Activated CD4-positive, alpha-beta T cell treated with anti-CD3 and anti-CD28 coated beads, Interleukin-2, amount 10 ng/mL, durations not matched to agents 24 days and 14 days (primary cell): Measurements from ENCODE around the gene RETREG1. TPM values are rescaled to one million over a fixed set of nuclear protein-coding genes. Genes with fewer than 3 reads are reported as not detected.

Experiments
- DNase-seq: peaks from one replicate; pipeline ENCODE4 v3.0.0; 2022
- H3K27ac Mint-ChIP-seq: one replicate; pipeline ENCODE4 v1.8.0; 2022; ENCODE audit warnings: mild to moderate bottlenecking, mixed read lengths
- H3K27me3 Mint-ChIP-seq: one replicate; pipeline ENCODE4 v1.8.0; 2022; ENCODE audit warnings: mixed read lengths
- H3K36me3 Mint-ChIP-seq: one replicate; pipeline ENCODE4 v1.8.0; 2022; ENCODE audit warnings: low read depth, mild to moderate bottlenecking, mixed read lengths
- H3K4me1 Mint-ChIP-seq: one replicate; pipeline ENCODE4 v1.8.0; 2021; ENCODE audit warnings: mixed read lengths
- H3K4me3 Mint-ChIP-seq: one replicate; pipeline ENCODE4 v1.8.0; 2022; ENCODE audit warnings: mild to moderate bottlenecking, moderate library complexity, mixed read lengths
- H3K9me3 Mint-ChIP-seq: one replicate; pipeline ENCODE4 v1.8.0; 2021; ENCODE audit warnings: mixed read lengths
- intact Hi-C: fragments of 100-400 bp; cut with micrococcal nuclease; formaldehyde crosslinking; loops from one replicate; pipeline ENCODE4 v1.15.1; 2023
- total RNA-seq: library from RNA; stranded (reverse); gene quantifications from 2 replicates; pipeline ENCODE4 v1.2.3, GENCODE V29; 2022

RETREG1 gene
- total RNA-seq, 1 donor from 2014 or later = 21.1 TPM

- H3K4me1 Mint-ChIP-seq = peaks cover 4% of the 10 kb centered on the region
- no peak for DNase-seq
- H3K9me3 Mint-ChIP-seq = no peaks in the 10 kb centered on the region
- peaks cover 18% of the 10 kb centered on the region for H3K36me3 Mint-ChIP-seq
- intact Hi-C loops = no loop called here
- H3K27ac Mint-ChIP-seq = no peak overlapping the region
- no peaks in the 10 kb centered on the region for H3K27me3 Mint-ChIP-seq
- H3K4me3 Mint-ChIP-seq = no peak overlapping the region
Measured at GRCh38 chr5:16585041-16585667, 31.6 kb downstream of the RETREG1 start.

- DNase-seq = no peak
- Mint-ChIP-seq H3K27ac (no peak overlapping the region), H3K4me3 (no peak overlapping the region), H3K36me3 (peaks cover 17% of the 10 kb centered on the region), H3K9me3 (no peaks in the 10 kb centered on the region), H3K4me1 (peaks cover 9% of the 10 kb centered on the region), H3K27me3 (no peaks in the 10 kb centered on the region)
- intact Hi-C loops = no loop called here
Measured at GRCh38 chr5:16582081-16582480, 34.7 kb downstream of the RETREG1 start.

GRCh38 chr5:16580382-16580781, 36.4 kb downstream of the RETREG1 start:
- Mint-ChIP-seq H3K36me3 (peaks cover 11% of the 10 kb centered on the region), H3K4me1 (peaks cover 9% of the 10 kb centered on the region), H3K4me3 (no peak overlapping the region), H3K9me3 (no peaks in the 10 kb centered on the region), H3K27ac (no peak overlapping the region), H3K27me3 (no peaks in the 10 kb centered on the region)
- intact Hi-C loops = no loop called here
- DNase-seq = no peak

DNA sequence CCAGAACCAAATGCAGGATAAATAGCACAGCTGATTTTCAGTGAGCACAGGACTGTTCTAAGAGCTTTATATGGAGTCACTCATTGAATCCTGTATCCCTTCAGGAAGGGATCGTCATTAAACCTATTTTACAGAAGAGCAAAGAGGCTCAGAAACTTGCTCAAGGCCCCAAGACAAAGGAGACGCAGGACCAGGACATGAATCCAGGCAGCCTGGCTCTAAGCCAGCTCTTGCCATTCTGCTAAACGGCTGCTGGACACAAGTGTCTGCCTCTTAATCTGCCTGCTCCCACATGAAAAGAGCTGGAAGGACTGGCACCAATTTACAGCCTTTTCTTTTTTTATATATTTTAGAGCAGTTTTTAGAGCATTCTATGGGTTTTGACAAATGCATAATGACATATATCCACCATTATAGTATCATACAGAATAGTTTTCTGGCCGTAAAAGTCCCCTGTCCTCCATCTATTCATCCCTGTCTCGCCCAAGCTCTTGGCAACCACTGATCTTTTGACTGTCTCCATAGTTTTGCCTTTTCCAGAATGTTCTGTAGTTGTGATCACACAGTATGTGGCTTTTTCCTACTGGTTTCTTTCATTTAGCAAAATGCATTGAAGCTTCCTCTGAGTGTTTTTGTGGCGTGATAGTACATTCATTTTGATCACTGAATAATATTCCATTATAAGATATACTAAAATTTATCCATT, 37.5 kb downstream of the RETREG1 start:
- Mint-ChIP-seq H3K27ac (no peak overlapping the region), H3K9me3 (no peaks in the 10 kb centered on the region), H3K27me3 (no peaks in the 10 kb centered on the region), H3K4me3 (no peak overlapping the region), H3K4me1 (peaks cover 7% of the 10 kb centered on the region), H3K36me3 (peaks cover 11% of the 10 kb centered on the region)
- intact Hi-C loops = no loop called here
- DNase-seq = no peak

DNA sequence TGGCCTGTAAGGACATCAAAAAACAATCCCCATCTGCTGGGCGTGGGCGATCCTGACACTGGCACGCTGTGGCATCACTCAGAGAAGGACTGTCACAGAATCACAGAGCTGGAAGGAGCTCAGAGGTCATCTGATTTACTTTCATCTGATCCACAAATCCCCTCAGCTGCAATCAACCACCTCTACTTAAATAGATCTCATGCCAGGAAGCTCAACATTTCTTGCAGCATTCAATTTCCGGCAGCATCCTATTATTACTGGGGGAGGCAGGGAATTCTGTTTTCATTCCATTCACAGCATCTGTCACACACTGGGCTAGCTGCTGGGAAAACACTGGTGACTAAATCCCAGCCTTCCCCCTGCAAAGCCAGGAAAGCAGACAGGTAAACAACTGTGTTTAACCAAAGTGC, 38.3 kb downstream of the RETREG1 start:
- no peak overlapping the region for H3K4me3 Mint-ChIP-seq
- H3K27ac Mint-ChIP-seq = no peak overlapping the region
- intact Hi-C loops = no loop called here
- no peak for DNase-seq
- H3K36me3 Mint-ChIP-seq = peaks cover 11% of the 10 kb centered on the region
- no peaks in the 10 kb centered on the region for H3K9me3 Mint-ChIP-seq
- peaks cover 11% of the 10 kb centered on the region for H3K4me1 Mint-ChIP-seq
- H3K27me3 Mint-ChIP-seq = no peaks in the 10 kb centered on the region

GRCh38 chr5:16577677-16578076, 39.1 kb downstream of the RETREG1 start:
- Mint-ChIP-seq H3K36me3 (peaks cover 12% of the 10 kb centered on the region), H3K9me3 (no peaks in the 10 kb centered on the region), H3K27ac (peak overlapping the region; percentile 22), H3K27me3 (no peaks in the 10 kb centered on the region), H3K4me3 (no peak overlapping the region), H3K4me1 (peaks cover 11% of the 10 kb centered on the region)
- no peak for DNase-seq
- intact Hi-C loops = no loop called here

DNA sequence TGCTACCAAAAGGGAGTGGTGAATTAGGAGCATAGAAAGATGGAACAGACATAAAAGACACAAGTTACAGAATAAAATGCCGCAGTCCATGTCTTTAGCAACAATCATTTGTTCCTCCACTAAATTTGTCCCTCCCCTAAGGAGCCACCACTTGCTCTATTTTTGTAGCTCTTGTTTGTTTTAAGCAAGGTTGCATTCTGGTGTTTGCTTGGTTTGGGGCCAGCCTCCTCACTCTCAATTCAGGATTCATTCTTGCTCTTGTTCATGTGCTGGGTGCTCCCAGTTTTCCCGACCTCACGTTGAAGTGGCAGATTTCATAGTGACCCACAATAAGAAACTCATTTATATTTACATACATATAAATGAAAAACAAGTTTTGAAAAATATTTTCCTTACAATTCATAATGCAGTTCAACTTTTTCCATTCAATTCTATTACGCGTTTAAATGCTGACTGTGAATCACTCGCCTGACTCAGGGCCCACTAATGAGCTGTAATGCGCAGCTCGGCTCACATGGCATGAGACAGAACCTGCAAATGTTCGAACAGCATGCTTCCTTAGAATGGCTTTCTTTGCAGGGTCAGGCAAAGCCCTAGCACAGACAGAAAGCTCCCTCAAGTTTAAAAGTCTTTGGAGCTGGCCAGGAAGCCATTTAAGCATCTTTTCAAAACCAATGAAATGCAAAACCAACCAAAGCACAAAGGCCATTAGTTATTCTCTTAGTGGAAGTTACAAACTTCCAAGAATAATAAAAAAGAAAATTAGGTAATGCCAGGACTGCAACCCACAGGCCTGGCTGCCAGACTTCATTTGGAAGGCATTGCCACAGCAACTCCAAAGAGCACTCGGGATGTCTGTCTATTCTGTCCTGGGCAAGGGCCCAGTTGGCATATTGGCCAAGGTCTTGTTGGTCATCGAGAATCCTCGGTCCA, 41.7 kb downstream of the RETREG1 start:
- H3K4me3 Mint-ChIP-seq = no peak overlapping the region
- H3K27me3 Mint-ChIP-seq = no peaks in the 10 kb centered on the region
- DNase-seq = no peak
- H3K36me3 Mint-ChIP-seq = peaks cover 16% of the 10 kb centered on the region
- peaks cover 10% of the 10 kb centered on the region for H3K4me1 Mint-ChIP-seq
- no peak overlapping the region for H3K27ac Mint-ChIP-seq
- no peaks in the 10 kb centered on the region for H3K9me3 Mint-ChIP-seq
- intact Hi-C loops = no loop called here

GRCh38 chr5:16573401-16573800, 43.4 kb downstream of the RETREG1 start:
- no peak overlapping the region for H3K4me3 Mint-ChIP-seq
- DNase-seq = no peak
- no peak overlapping the region for H3K27ac Mint-ChIP-seq
- intact Hi-C loops = no loop called here
- H3K27me3 Mint-ChIP-seq = no peaks in the 10 kb centered on the region
- peaks cover 11% of the 10 kb centered on the region for H3K4me1 Mint-ChIP-seq
- peaks cover 23% of the 10 kb centered on the region for H3K36me3 Mint-ChIP-seq
- no peaks in the 10 kb centered on the region for H3K9me3 Mint-ChIP-seq

DNA sequence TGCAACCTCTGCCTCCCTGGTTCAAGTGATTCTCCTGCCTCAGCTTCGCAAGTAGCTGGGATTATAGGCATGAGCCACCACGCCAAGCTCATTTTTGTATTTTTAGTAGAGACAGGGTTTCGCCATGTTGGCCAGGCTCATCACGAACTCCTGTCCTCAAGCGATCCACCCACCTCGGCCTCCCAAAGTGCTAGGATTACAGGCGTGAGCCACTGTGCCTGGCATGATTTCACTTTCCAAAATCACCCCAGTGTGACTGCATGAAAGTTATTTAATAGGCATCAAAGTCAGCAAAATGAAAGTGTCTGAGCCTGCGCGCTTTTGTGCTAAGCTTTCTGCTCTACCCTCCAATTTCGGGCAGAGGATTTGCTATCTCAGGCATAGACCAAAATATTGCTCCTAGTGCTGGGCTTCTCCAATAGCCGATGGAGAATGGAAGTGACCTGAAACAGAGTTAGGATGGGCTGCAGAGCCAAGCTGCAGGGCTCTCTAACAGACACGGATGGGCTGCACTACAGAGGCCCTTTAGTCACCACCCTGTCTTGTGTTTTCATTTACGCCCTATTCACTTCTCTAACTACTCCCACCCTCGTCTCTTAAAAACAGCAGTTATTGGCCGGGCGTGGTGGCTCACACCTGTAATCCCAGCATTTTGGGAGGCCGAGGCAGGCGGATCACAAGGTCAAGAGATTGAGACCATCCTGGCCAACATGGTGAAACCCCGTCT, 44.3 kb downstream of the RETREG1 start:
- Mint-ChIP-seq H3K27ac (no peak overlapping the region), H3K36me3 (peaks cover 22% of the 10 kb centered on the region), H3K9me3 (no peaks in the 10 kb centered on the region), H3K27me3 (no peaks in the 10 kb centered on the region), H3K4me3 (no peak overlapping the region), H3K4me1 (peaks cover 8% of the 10 kb centered on the region)
- DNase-seq = no peak
- intact Hi-C loops = no loop called here

- Mint-ChIP-seq H3K27me3 (no peaks in the 10 kb centered on the region), H3K4me1 (peaks cover 13% of the 10 kb centered on the region), H3K36me3 (peaks cover 31% of the 10 kb centered on the region), H3K4me3 (no peak overlapping the region), H3K9me3 (no peaks in the 10 kb centered on the region), H3K27ac (no peak overlapping the region)
- intact Hi-C loops = no loop called here
- DNase-seq = no peak
Measured at GRCh38 chr5:16571016-16571415, 45.8 kb downstream of the RETREG1 start.

DNA sequence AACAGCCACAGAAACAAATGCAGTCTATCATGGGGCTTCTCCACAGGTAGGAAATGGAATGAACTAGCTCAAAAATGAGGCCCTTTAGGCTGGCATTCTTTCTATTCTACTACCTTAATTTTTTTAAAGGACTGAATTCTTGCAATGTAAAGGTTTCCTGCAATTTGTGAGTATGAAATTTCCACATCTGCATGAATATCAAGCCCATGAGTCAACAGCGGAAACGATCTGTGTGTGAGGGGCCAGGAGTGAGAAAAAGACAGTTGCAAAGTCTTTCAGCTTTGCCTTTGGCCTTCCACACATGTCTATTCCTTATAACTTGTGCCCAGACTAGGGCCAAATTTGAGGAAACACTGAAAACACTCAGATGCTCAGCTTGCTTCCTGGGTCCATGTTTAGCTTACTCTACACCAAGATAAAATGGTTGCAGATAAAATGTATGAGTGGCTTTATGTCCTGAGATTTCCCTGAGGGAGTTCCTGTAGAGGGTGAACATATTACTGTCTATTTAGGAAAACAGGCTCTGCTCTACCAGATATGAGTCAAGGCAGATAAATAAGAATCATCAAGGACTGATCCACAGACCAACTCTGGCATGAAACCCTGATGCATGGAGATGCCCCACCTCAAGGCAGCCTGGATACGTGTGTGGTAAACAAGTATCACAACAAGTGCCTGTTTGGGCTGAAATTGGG, 46.5 kb downstream of the RETREG1 start:
- Mint-ChIP-seq H3K36me3 (peaks cover 33% of the 10 kb centered on the region), H3K4me1 (peaks cover 13% of the 10 kb centered on the region), H3K27ac (no peak overlapping the region), H3K9me3 (no peaks in the 10 kb centered on the region), H3K4me3 (no peak overlapping the region), H3K27me3 (no peaks in the 10 kb centered on the region)
- intact Hi-C loops = no loop called here
- no peak for DNase-seq

DNA sequence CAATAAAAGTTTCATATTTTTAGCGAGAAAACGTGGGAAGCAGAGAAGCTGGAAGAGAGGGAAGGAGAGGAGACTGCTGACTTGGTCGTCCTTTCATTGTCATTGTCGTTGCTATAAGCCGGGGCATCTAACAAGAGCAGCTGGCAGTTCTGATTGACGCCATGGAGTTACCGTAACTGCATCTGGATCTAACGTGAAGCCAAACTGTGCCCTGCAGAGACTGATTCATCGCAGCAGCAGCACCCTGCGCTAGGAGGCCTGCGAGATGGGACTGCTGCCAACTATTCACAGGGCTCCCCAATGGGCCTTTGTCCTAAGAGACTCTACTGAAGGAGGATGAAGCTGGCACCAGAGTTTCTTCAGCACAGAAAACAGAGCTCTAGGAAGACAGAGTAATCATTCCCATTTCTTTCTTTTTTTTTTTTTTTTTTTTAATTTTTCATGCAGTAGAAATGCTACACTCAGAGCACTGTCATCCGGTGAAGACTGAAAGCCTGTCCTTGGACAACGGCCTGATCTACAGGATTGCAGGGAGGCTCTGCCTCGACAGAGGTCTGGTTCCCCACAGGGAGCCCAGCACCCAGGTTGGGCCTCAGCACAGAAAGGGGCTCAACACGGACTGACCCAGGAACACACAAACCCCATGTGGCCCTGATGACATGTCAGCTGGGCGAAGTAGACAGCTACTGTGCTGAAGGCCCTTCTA, 47.8 kb downstream of the RETREG1 start:
- no peak for DNase-seq
- Mint-ChIP-seq H3K27ac (no peak overlapping the region), H3K4me3 (no peak overlapping the region), H3K9me3 (no peaks in the 10 kb centered on the region), H3K27me3 (no peaks in the 10 kb centered on the region), H3K4me1 (peaks cover 9% of the 10 kb centered on the region), H3K36me3 (peaks cover 33% of the 10 kb centered on the region)
- intact Hi-C loops = no loop called here

GRCh38 chr5:16567365-16567764, 49.4 kb downstream of the RETREG1 start:
- Mint-ChIP-seq H3K27me3 (no peaks in the 10 kb centered on the region), H3K4me1 (peaks cover 10% of the 10 kb centered on the region), H3K27ac (no peak overlapping the region), H3K36me3 (peaks cover 34% of the 10 kb centered on the region), H3K4me3 (no peak overlapping the region), H3K9me3 (no peaks in the 10 kb centered on the region)
- no peak for DNase-seq
- intact Hi-C loops = no loop called here
